ENCODE data around the gene TLE7.

- no peak for TF ChIP-seq CTCF (IDR thresholded peaks at IDR 0.05; ENCODE audit: insufficient read depth, low read length, poor library complexity, severe bottlenecking)
- TF ChIP-seq EZH2phosphoT487 (conservative IDR thresholded peaks at IDR 0.05; ENCODE audit: low read length): no peak
Observed at GRCh38 chr16:71383054-71383773, 58.6 kb downstream of the TLE7 start.

All from SU-DHL-6 (cell line).